HPDE6-E6E7 (cell line): ENCODE results near the gene ABCA12.

Experiments
- DNase-seq: peaks from one replicate; pipeline ENCODE4 v3.0.0; 2011; ENCODE audit warnings: missing footprints; ENCODE audit errors: extremely low spot score

The ABCA12 gene

DNA sequence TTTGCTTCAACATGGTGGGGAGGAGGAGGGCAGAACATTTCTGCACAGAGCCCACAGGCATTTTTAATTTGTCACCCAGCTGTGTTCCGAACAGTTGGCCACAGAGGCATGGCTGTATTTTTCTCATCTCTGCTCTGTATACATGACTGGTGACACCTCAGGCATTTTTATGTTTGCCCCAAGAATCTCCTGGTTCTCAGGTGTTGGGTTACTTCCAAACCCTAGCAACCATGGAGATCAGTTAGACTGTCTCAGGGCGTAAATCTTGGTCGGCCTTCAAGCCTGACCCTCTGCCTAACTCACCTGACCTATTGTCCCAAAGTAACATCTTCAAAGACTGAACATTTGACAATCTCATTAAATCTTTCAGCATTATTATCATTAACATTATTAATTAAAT is 100.0 kb downstream of the ABCA12 start:
- DNase-seq, result no peak

DNA sequence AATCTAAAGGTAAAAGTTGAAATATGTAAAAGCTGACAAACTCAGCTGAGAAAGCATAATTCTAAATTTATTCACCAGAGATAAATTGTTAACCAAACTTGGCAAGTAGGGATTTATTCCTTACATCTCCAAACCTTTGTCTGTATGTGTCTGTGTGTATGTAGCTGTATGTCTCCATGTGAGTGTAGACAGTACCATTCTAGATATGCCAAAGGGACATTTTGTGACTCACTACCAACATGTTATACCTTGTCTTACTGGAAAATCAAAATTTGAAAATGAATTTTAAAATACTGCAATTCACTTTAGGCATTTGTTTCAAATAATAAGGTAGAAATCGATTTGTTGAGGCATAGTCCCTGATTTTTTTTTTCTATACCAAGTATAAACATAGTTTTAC is 102.1 kb downstream of the ABCA12 start:
- DNase-seq, result no peak

DNA sequence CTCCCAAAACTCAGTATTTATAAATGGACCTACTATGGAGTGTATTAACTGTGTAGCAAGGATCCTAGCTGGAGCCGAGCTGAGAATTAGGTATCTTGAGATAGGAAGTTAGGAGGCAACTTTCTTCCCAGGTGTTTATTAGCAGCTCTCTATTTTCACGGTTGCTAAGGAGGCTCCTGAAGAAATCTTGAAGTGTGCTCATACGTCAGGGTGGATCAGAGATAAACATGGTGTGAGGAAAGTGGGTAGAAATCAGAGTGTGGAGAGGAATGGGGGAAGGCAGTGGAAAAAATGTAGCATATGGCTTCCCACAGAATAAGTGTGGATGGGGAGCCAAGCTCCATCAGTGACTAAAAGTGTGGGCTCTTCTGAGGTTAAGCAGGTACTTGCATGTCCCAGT is 104.3 kb downstream of the ABCA12 start:
- DNase-seq, result no peak

DNA sequence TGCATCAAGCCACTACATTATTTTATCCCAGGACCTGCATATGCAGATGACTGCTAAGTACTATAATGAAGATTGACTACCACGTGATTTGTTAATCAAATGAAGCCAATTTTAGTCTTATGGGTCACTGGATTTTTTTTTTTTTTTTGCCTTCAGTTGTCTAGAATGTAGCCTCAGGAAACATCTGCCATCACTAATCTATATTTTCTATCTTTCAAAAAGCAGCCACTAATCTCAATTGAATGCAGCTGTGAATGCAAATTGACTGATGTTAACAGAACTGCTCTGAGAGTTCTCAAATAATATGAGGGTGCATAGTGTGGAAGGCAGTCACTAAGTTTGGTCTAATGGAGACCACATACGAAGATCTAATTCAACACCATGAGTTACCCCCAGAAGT is 106.3 kb downstream of the ABCA12 start:
- DNase-seq, result no peak

DNA sequence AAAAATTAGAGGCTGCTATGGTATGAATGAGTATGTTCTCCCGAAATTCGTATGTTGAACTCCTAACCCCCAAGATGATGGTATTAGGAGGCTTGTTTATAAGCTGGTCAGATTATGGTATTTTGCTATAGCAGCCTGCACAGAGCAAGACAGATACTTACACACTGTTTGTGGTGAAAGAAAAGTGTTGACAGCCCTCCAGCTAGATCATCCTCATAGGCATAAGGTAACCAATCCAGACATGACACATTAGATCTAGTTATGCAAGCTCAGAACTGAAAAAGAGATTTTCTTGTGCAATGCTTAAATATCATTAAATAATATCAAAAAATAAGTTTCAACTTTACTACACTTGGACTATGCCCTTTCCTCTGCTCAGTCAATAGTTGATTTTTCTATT is 107.1 kb downstream of the ABCA12 start:
- no peak for DNase-seq

DNA sequence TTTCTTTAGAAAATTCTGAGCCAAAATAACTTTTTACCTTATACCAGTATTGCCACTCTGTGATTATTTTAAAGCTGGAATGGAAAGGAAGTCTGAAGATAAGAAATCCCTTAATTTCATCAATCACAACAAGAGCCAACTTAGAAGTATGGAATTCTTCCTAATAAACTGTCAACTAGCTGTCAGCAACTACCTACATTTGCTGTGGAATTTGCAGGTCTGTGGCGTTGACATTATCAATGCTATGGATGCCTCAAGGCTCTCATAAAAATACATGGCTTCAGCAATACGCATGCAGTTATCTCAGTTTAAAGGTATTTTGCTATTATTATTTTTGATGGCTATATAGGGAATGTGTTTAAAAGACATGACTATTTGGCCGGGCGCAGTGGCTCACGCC is 108.5 kb downstream of the ABCA12 start:
- DNase-seq, result no peak

DNA sequence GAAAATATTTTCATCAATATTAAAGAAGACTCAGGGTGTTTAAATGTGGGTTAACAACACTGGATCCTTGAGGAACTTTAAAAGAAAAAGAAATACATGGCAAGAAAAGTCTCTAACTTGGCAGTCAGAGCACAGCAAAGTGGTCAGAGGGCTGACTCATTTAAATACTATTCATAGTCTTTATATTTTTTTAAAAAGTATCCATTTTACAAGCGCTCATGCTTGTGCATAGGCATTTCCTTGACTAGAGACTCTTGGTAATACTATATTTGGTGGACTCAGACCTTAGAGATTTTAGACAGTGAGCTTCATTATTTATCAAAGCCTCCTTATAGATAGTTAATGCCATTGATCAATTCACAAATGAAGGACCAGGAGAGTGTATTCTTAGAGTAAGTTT is 110.2 kb downstream of the ABCA12 start:
- peak; percentile 1 for DNase-seq

DNA sequence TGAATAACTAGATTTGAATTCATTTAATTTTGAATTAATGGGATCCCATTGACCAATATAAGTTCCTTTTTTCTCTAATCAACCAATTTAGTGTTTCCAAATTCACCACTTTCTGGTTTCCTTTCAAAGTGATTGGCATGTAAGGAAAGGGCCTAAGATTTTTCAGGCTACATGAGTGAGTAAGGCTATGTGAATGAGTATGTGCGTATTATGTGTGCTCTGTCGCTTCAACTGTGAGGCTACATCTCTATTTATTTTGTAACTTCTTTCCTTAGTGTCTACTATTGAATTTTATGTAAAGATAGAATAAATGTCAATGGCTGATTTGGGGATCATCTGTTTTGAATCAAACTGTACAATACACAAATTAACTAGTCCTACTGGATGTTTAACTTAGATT is 110.6 kb downstream of the ABCA12 start:
- no peak for DNase-seq

DNA sequence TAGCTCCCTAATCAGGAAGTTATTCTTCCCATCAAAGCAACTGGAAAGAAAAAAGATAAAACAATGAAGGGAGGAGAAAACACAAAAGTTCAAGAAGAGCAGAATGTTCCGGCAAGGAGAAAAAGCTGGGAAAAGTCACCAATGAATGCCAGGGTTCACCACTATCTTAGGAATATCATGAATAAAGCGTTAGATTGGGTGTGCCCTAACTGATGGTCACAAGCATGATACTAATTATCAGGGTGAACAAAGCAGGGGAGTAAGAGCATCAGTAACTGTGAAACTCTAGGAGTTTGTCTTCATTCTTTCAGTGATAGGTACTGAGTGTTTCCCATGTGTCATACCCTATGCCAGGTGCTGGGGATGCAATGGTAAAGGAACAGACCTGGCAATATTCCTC is 115.5 kb downstream of the ABCA12 start:
- no peak for DNase-seq

DNA sequence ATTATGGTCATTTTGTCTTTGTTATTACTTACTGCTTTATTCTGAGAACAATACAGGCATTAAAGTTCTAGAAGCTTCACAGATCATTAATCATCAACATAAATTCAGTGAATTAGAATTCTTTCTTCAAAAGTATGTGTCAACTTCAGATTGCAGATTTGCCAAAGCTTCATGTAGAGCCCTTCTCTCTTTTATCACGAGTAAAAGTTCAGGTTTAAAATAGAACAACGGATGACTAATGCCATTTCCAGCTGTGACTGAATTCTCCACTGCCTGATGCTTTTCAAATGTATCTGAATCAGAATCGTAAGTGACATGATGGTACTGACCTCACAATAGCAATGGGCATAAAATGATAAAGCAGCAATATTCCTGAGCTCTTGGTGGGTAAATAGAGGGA is 116.0 kb downstream of the ABCA12 start:
- DNase-seq, result no peak

DNA sequence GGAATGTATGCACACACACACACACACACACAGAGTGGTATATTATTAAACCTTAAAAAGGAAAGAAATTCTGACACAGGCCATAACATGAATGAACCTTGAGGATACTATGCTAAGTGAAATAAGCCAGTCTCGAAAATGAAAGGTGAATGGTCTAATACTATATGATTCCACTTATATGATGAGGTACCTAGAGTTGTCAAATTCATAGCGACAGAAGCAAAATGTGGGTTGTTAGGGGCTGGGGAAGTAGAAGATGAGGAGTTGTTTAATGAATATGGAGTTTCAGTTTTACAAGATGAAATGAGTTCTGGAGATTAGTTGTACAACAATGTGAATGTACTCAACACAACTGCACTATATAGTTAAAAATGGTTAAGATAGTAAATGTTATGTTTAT is 118.1 kb downstream of the ABCA12 start:
- no peak for DNase-seq

DNA sequence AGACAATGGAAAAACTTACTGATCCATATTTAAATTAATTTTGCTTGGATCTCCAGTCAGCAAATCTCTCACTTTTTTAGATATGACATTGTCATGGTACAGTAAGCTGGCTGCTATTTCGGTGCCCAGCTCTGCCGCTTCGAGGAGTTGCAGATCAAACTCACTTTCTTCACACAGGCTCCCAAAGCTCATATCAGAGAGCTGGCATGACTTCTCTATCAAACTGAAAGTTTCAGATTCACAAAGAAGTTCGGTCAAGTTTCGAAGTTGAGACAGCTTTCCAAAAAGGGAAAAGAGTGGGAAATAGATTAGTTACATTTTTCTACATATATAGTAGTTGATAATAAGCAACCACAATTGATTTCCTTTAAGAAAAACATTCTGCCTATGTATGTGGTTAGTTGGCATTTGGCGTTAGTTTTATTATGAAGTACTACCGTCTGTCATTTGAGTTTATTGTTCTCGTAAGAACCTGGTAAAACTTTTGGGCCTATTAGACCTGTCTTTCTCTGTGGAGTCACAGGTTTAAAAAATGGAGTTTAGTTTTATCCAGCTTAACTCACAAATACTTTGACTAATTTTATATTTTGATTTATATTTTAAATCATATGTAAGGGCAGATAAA is 118.8 kb downstream of the ABCA12 start:
- no peak for DNase-seq

DNA sequence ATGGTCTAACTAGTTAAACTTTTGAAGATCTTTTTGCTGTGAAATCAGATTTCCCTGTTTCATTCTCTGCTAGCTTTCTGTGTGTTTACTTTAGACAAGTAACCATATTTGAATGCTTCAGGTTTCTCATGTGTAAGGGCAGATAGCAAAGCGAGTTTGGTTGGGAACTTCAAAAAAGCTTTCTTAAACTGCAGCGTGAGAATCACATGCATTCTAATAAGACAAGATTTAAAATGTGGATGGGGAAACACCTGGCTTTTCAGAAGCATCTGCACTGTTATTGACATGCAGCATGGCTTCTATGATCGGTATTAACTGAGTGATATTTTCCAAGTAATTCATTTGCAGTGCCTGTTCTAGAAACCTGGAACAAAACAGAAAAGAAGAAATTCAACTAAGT is 119.3 kb downstream of the ABCA12 start:
- DNase-seq, result no peak

DNA sequence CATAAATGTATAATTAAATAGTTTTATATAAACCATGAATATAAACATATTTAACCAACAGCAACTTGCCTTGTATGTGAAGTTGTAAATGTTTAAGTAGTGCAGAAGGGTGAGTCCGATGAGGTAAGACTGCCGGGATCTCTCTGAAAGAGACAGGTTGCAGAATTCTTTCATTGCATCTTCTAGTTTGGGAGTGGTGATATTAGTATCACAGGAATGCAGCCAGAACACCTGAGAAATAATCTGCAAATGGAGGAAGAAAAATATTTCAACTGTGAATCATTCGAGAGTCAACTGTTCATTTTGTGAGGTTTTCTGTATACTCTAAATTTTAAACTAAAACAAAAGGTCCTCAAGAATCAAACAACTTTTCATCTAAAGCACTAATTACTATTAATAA is 123.0 kb downstream of the ABCA12 start:
- no peak for DNase-seq

DNA sequence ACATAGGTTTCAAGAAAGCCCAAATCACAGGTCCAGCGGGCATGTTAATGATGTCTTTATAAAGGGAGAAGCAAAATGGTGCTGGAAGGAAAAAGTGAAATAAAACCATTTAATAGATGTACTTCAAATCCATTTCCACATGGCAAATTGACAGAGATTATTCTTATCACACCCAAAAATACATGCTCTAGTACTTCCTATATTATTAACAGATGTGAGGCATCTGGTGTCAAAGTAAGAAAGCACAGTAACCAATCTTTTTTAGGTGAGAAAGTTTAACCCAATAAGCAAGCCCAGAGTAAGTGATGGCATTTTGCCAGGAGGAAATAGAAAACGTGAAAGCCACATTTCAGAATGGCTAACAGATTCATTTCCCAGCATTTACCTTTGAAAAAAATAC is 128.0 kb downstream of the ABCA12 start:
- DNase-seq, result no peak

DNA sequence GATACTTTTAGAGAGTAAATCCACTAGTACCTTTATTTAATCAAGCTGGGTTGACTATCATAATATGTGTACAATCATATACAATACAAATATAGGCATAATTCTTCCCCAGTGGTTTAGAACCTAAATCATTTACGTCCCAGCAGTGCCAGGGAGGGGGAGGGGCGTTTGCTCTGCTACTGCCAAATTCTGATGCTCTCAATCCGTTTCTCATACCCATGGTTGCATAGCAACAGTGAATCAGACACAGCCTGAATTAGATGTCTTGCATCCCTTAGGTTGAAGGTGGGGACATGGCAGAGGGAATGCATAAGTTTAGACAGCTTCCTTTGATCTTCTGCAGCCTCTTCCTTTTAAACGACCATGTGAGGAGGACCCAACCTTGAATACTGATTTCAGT is 135.4 kb downstream of the ABCA12 start:
- no peak for DNase-seq

DNA sequence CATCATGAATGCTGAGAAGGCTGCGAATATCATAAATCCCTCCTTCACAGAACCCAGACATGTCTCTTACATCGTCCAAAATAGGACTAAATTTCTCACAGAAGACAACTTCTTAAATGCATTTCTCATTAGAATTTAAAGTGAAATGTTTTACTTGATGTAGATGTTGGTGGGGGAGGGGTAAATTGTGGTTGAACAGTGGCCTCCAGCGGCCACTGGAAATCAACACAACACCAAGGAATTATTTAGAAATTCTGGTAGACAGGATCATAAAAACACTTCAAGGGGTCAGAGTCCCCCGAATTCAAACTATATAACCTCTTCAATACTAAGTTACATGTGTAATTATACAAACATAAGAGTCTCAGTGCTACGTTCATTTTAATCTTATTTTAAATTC is 135.9 kb downstream of the ABCA12 start:
- peak; percentile 29 for DNase-seq

DNA sequence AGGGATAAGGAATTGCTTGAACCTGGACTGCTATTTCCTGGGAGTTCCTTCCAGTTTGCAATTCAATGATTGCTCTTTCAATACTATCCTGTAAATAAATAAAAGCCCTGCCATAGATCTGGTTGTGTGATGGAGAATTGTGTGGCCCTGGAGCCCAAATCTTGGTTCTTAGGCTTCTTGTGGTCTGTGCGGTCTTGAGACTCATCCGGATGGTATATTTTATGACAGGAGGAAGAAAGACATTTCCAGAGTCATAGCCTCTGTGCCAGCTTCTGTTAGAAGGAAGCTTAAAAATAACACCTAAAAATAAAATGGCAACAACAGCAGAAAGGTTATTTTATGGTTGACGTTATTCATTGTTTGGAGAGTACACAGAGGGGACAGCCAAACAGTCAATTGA is 137.7 kb downstream of the ABCA12 start:
- no peak for DNase-seq

DNA sequence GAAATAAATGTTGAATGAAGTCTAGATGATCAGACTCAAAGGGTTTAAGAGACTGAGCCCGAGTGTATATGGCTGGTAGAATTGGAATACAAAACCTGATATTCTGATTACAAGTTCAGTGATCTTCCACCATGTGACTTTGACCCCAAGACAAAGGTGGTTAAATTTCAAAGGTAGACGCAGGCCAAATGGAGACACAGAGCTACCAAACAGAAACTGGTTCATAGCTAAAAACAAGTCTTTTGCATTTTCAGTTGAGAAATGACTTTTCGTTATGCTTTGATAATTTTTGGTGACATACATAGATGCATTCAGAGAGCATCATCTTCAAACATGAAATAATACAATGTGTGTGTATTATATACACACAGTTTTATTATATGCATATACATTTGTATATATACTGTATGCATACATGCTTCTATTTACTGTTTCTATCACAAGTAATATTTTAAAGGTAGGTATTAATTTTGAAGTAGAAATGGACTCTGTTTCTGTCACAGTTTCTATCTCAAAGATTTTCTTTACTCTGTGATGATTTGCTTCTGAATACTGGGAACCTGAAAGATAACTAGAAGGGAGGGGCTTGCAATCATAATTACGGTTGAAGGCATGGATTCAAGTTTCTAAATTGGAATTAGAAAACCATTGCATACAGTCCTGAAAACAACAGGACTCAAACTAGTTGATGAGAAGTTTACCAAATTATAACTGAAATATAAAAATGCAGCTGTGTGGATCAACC is 142.3 kb downstream of the ABCA12 start:
- DNase-seq, result no peak

DNA sequence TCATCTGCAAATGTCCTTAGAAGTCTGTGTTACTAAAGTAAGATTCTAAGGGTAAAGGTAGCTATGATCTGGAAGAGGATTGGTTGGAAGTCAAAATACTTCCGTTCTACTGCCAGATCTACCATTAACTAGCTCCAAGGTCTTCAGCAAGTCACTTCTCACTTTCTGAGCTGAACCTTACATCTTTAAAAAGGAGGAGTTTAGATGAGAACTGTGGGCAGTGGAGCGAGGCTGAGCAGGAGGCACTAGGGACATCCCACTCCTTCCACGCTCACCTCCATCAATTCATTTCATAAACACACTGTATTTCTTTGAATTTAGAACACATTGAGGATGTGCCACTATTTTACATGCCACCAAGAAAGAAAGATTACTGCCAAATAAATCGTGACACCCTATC is 143.0 kb downstream of the ABCA12 start:
- DNase-seq, result no peak

DNA sequence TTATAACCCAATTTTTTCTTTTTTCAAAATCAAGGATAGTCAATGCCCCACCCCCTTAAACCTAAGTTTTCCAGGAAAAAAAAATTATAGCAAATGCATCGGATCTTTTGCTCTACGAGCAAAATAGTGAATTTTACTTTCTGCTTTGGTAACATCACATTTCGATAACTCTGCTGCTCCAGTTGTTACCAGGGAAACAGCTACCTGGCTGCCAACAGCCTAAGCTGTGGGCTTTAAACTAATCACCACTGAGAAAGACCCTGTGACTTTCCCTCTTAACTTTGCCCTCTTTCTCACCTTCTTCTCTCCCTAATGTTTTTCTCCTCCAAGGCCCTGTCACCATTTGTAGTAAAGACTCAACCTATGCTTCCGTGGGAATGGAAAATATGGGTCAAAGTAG is 145.5 kb downstream of the ABCA12 start:
- no peak for DNase-seq

DNA sequence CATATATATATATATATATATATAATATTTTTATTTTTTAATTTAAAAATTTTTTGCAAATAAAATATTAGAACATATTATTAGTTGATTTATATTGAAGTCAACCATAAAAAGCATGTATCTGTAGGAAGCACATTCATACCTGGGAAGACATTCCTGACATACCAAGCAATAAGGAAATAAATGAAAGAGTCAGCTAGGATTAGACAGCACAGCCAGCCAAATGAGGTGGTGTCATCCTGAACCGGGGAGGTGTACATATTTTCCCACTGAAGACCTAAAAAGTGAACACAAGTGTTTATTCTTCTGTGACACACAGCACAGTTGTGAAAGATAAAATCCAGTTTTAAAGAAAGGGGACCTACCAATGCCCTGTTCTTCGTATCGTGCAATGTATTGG is 149.2 kb downstream of the ABCA12 start:
- peak; percentile 5 for DNase-seq

DNA sequence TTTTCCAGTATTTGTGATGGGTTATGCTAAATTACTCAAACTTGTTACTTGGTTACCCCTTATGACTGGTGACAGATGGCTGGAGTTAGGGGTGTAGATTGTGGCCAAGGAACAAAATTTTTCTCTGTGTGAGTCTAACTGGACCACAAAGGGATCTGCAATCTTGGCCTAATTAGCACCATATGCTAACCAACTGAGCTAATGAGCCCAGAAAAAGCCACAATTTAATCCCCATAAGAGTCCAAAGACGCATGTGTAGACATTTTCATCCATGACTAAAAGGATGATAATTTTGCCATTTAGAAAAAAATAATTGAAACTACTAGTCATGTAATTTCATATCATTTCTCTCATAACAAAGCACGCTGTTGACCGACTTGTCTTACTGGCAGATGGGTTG is 151.2 kb downstream of the ABCA12 start:
- DNase-seq, result no peak

DNA sequence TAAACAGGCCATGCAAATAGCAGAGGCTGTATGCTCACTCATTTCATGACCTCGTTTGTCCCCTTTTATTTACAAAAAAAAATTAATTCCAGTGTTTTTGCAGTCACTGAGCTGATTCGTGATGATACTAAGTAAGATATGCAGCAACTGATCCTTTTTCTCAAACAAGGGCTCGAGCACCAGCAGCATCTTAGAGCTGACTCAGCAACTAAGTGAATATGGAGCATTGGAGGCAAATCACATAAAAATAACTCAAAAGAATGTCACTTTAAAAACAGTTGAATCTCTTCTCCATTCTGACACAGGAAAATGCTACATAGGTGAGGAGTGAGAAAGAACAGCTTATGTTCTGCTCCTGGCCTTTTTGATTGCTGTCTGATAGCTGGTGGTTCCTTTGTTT is 152.8 kb downstream of the ABCA12 start:
- no peak for DNase-seq
